ENCODE data around the gene CNPY1.

The CNPY1 gene

DNA sequence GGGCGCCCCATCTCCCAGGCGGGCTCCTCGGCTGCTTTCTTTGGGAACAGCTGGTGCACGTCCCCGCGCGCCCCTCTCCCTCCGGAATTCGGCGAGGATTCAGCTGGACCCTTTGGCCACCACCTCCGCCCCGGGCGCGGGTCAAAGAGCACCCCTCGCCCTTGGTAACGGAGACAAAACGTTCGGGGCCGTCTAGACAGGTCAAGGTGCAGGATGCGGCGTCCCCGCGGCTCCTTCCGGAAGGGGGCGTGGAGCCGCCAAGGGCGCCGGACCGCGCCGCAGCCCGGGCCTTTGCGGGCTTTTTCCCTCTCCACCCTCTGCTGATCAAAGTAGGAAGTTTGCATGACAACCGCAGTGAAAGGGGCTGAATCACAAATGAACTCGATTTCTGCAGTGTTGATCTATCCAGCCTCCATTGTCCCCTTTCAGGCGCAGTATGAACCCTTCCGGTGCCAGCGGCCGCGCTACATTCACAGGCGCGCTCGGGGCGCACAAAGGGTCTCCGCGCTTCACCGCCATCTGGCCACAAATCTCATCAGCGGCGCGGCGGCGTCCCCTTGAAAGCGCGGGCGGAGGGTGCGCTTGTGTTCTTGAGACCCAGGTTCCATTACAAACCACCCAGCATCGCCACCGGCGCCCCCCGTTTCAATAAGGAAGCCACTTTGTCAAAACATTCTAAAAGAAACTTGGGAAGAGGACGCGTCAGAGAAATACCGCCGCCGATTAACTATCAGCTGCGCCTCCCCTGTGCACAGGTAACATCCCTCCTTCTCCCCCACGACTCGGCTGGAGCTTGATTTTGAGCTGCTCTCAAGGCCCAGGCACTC lies 36.4 kb downstream of the CNPY1 start:
- no peak for DNase-seq

DNA sequence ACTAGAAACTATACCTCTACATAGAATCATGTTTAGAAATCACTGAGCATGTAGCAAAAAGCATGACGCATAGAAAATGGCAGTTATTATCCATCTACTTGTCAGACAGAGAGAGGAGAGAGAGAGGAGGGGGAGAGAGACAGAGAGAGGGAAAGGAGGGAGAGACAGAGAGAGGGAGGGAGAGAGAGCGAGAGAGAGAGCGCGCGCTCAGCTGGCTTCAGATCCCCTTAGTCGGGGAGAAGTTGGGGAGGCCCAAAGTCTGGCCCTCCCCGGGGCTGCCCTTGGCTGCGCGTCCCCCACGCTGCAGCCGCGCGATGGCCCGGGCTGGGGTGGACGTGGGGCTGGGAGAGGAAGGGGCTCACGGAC lies 37.0 kb downstream of the CNPY1 start:
- no peak for DNase-seq

DNA sequence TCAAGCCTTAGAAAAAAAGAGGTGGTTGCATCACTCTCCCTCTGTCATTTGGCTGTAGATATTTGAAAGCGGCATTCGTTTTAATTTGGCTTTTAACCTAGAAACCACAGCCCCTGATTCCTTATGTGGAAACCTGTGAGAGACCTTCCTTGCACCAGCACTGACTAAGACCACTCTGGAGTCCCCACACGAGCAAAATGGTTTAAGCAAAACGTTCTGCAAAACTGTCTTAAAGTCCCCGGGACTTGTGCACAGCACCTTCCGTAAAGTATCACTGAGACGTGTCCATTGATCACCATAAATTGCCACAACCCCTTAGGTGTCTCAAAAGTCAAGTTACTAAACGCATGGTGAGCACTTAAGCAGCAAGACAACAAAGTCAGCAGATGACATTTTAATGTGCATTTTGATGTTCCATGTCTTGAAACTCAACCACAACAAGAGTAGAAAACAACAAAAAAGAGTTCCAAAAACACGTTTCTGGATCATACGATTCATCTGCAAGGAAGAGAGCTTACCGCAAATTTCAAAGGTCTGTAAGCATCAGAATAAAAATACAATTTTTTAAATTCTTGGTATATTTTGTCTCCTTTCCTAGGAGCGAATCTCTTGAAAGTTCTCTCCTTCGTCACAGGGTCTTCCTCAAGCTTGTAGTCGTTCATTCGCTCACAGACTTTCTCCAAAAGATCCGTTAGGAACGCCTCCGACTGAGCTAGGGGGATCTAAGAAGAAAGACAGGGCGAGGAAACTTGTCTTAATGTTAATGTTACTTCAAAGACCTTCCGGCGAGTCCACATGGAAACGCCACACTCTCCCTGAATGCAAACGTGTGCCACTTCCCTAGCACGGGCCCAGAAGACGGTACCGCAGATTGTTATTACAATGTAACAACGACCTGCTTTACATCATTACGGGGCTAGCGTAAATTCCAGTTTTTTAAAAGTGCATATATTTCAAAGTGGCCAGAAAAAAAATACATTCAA lies 37.7 kb downstream of the CNPY1 start:
- DNase-seq: no peak

DNA sequence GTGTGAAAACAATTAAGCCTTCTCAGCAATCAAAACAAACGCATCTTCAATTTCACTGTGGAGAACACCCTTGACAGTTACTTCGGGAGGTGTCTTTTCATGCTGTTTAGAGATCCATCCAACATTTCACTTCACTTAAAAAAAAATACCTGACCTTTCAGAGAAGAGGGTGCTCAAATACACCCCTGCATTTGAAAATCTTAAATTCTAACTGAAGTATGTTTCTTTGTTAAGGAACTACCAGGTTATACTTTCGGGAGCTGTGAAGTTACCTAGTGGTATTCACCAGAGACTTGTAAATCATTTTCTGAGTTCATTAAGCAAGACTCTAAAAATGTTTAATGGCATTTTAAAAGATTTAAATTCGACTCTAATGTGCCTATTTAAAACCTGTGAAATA lies 38.8 kb downstream of the CNPY1 start:
- DNase-seq: no peak

DNA sequence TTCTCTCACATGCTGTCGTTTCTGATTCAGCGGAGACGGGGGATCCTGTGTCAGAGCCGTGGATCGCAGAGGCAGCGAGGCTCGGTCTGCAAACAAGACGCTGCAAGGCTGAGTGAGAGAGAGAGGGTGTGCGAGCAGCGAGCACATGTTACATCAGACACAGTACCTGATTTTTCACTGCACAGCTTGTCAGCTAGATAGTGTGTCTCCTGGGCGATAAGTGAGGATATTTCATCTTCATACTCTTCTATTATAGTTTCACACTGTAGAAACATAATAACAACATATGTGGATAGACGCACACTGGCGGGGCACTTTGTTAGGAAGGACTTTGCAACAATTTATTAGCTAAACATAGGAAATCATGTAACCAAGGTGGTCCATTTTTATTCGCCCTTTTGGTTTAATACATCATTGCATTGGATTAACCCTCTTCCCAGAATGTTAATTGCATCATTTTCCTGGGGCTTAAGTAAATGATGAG lies 39.5 kb downstream of the CNPY1 start:
- no peak for DNase-seq

DNA sequence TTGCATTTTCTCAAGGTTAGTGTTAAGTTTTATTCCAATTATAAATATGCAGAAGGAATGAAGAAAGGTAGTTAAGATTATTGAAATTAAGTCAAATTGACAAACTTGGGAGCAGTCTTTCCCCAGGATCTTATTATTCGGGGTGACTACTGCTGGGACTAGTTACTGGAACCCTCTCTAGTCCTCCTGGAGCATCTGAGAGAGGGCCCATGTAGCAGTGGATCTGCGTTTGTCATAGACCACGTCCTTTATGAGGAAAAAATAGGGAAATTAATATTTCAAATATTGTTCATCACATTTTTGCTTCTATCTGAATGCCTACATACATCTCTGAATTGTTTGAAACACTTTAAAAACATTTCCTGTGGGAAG lies 41.0 kb downstream of the CNPY1 start:
- DNase-seq: no peak

DNA sequence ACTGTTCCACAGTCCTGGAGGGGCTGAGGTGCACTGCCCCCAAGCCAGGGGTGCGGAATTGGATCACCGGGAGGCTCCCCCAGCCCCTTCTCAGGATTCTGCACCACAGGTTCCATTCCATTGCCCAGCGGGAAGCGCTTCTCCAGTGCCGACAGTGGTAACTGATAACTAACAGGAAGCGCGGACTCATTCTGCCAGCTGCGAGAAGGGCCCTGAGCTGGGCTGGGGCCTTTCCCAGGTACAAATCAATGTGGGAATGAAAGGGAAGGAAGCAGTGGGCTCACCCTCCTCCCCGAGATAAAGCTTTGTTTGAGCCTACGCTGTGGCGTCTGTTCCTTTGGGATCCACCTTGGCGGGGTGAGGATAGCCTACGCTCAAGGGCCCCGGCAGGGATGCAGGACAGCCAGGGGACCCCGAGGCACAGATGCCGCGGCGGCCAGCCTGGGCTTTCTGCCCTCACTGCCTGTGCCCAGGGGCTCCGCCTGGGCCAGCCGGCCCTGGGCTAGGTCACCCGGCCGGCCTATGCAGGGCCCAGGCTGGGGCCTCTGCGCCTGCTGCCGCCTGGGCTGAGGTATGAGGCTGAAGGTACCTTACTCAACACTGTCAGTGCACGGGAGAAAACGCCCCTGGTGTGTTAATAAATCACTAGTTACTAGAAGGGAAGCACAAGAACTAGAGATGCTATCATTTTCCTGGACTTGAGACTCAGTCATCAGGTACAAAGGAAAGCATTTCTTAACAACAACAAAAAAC lies 49.0 kb downstream of the CNPY1 start:
- no peak for DNase-seq

DNA sequence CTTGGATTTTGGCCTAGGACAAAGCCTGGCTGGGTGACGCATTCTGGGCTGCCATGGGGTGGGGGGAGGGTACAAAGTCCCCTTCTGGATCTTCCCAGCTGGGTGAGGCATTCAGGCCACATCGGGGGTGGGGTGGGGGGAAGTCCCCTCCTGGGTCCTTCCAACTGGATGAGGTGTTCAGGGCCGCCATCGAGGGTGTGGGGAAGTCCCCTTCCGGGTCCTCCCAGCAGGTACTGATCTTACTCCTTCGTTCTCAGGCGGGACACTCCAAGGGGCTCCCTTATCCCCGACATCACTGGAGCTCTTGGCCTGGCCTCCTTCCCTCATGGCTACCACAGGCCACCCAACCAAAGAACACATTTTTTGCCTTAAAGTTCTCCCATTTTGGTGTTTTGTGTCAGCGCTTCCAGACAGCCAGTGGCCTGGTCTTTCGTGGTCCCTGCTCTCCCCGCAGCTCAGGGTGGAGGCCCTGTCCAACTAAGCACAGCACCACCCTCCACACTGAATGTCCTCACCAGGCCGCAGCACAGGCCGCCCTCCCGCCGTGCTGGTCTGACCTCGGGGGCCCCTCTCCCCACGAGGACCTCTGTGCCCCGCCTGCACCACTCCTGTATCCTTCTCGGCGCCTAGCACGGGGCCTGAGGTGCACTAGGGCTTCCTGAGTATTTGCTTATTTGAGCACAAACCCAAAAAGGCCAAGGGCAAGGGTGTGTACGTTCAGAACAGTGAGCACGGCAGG lies 49.9 kb downstream of the CNPY1 start:
- DNase-seq: no peak

DNA sequence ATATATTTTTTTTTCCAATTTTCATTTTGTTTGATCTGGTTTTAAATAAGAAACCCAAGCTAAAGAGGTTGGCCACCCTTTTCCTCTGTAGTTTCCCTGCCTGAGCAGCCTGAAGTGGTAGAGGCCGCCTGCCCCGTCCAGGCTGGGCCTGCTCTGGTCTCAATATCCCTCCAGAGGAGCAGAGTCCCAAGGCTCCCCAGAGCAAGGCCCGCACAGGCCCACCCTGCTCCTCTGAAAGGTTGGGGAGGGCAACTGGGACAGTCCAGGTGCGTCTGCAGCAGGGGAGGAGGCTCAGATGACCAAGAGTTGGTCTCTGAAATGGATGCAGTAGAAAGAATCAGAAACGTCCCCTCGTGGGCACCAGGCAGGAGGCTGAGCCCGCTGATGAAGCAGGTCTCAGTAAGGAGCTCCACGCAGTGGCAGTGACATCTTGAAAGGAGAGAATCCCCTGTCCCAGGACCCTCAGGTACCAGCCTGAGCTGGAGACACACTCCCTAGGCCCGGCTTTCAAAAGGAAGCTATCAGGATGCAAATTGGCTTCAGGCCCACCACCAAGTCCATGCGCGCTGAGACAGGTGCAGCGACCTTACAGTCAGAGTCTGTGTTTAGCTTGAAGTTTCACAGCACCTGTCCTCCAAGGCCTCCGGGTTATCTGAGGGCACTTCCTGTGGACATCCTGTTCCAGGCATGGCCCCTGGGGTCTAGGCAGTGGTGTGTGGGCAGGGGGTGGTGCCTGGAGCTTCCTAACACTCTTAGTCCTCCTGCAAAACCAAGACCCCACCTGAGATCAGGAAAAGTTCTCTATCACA lies 50.7 kb downstream of the CNPY1 start:
- DNase-seq: no peak

DNA sequence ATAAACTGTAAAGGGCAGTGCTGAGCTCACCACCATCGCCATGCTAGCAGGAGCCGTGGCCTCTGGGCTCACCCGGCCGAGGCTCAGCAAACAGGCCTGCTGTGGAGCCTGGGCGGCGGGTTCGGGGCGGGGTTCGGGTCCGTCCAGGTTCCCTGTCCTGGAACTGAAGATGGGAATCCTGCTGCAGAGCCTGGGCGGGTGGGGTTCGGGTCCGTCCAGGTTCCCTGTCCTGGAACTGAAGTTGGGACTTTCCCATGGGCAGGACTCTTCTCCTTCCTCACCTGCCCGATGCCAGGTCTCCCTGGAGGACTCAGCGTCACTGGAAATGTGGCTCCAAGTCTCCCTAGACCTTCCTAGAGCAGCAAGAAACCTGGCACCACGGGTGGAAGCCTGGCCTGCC lies 51.8 kb downstream of the CNPY1 start:
- DNase-seq: no peak

DNA sequence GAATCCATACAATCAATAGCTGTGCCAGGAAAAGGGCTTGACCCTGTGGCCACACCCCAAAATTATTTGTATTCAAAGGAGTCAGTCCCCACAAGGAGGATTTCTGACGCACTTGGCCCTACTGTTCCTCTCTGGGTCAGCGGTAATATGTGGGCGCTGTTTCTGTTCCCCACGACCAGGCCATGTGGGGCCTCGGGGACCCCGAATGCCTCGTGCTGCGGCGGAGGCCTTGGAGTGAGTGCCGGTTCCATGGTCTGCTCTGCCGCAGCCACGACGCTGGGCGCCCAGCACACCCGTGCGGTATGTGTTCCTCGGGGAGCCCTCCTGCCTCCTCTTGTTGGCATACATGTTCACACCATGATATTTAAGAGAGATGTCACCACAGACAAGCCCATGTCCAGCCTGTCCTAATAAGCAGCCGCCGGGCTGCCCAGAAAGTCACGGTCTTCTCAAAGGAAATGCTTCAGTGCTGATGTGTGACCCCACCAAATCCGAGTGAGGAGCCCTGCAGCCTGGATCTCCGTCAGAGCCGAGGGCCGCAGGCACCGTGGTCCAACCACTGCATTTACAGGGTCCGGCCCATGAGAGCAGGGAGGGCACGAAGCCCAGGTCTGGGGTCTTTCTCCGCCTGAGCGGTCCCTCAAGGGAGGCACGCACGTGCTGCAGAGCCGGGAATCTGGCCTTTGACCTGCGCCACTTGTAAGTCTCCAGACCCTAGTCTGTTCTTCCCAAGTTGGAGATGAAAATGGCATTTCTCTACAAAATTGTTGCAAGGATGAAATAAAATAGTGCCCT lies 52.4 kb downstream of the CNPY1 start:
- DNase-seq: no peak

DNA sequence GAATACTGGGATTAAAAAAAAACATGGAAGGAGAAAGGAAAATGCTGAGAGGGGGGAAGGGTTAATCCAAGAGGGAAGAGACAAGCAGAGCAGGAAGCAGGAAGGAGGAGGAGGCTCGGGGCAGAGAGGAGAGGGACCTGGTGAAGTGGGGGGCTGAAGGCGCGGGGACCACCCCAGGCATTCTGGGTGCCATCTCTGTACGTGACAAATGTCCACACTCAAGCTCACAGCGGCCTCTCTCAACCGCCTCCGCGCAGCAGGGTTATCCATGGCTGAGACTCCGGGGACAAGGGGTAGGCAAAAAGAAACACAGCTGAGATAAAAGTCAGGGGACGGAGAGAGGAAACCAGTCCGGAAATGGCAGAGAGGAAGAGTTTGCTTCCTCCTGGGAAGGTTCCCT lies 54.5 kb downstream of the CNPY1 start:
- no peak for DNase-seq

DNA sequence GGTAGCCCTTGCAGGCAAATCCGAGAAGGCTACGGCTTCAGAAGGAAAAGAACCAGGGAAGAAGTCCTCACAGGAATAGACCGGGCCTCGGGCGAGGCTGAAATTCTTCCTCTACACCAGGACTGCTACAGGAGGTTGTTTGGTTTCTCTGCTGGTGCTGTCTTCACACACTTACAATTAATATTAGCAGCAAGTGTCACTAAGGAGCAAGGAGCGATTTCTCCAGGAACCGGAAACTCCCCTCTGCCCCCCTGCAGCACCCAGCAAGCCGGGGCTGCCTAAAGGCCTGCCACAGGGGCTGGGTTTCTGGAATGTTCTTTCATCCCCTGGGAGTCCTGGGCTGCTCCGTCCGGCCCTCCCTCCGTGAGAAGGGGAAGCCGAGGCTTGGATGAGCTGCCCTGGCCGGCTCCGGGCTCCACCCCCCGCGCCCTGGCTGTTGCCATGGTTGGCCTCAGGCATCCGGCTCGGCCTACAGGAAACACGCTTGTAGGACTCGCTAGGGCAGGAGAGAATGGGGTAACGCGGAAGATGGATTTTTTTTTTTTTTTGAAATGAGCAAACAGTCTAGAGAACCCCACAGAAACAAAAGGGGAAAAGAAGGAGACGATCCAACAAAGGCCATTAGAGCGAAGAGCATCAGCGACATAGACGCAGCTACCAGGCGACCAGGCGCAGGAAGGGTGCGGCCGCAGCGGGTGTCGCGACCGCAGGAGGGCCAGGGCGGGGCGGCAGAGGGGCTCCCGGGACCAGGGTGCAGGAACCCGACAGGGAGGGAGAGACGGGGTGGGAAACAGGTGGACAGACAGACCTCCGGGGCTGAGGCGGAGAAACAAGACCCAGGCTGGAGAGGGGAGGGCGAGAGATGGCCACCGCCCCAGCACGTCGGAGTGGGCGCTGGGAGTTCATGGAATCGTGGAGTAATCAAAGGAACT lies 55.4 kb downstream of the CNPY1 start:
- DNase-seq: peak; percentile 15

DNA sequence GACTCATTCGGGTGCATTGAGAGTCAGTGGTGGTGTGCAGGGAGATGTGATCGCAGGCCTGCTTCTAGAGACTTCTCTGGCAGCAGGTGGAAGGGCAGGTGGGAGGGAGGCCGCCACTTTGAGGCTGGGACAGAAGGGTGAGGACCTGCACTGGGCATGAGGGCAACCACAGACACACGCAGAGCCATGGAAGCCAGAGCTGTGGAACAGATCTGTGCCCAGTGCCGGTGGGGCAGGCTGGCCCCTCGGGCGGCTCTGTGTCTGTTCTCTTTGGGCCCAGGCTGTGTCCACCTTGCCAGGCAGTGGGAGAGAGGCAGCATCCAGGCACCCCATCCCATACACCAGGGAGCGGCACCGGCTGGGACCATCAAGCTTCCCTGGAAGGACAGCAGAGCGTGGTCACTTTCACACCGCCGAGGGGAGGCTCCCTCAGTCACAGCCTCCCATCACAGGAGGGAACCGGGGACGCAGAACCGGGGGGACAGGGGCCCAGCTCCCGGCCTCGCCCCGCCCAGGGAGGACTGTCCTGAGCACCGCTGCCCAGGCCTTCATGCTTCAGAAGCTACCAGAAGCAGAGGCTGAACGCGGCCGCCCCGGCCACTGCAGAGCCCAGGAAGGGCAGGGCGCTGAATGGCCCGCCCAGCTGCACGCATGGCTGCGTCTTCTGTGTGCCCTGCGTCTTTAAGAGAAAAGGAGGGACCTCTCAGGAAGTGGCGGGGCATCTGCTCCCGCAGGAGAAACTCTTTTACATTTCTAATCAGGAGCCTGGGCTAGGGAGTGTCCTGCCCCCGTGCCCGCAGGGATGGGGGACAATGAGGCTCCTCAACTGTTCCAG lies 56.3 kb downstream of the CNPY1 start:
- DNase-seq: no peak

DNA sequence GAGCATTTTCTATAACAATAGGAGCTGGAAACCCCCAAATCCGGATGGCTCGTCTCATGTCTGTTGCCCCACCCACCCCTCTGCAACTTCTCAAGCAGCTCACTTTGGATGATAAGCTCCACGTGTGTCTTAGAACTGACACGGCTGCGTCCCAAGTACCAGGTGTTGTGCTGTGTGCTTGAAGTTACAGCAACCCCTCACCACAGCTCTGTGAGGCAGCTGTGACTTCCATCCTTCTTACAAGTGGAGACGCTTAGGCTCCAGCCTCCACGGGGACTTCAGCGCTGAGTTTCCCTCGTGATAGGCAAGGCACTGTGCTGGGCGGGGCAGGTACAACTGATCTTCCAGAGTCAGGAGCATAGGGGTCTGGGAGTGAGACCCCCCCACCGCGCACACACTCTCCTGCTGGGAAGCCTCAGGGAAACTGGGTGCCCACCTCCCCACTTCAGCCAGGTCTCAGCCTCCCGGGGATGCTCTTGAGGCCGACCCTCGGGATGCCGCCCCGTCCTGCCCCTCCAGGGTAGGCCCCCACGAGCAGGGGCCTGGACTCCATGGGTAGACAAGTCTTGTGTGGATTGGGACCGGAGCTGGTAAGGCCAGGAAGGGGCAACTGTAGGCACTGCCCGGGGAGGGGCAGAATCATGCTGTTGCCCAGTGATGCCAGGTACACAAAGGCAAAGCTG lies 57.1 kb downstream of the CNPY1 start:
- DNase-seq: no peak

DNA sequence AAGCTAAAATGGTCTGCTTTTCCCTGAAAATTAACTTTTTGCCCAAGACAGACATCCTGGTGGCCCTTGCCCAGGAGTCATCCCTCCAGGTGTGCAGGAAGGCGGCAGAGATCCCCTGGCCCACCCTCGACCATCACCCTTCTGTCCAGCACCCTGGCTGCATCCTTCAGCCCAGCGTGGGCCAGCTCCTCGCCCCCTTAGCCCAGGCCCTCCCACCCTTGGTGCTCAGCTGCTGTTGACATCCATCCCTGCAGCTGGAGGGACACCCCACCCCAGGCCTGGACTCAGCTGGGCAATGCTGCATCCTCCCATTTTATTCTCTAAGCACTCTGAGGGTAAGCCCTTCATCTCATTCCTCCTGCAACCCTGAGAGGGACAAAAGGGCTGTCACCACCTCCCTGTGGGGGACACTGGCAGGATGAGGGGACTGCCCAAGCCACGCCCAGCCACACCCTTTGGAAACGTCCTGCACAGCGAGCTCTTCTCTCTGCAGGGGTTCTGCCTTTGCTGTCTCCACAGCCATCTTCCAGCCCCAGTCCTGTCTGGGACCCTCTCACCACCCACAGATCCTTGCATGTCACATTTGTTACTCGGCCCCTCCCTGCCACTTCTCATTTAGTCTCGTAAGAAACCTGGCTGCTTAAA lies 57.8 kb downstream of the CNPY1 start:
- DNase-seq: no peak

Measured in fibroblast of skin of scalp (primary cell).